GM12874 (cell line): Measurements from ENCODE around the gene ARL16.

Experiments used
- CTCF ChIP-seq: IDR thresholded peaks from 2 replicates; pipeline ENCODE4 v1.5.1; 2011; ENCODE audit warnings: low read depth, mild to moderate bottlenecking, control low read depth, low read length, moderate library complexity; ENCODE audit not compliant: insufficient read depth

Gene ARL16

GRCh38 chr17:81710514-81711308 lies 27.1 kb upstream of the ARL16 start:
- no peak for TF ChIP-seq CTCF

GRCh38 chr17:81708739-81709185 lies 25.2 kb upstream of the ARL16 start:
- TF ChIP-seq CTCF = no peak

- no peak for TF ChIP-seq CTCF
Measured at GRCh38 chr17:81707725-81708646, 24.4 kb upstream of the ARL16 start.

- 0 out of 2 replicates have a peak, but pooled peaks have one; percentile 2 for TF ChIP-seq CTCF
Measured at GRCh38 chr17:81706757-81707624, 23.4 kb upstream of the ARL16 start.

- no peak for TF ChIP-seq CTCF
Measured at GRCh38 chr17:81706232-81706611, 22.6 kb upstream of the ARL16 start.

GRCh38 chr17:81705518-81706231 lies 22.1 kb upstream of the ARL16 start:
- no peak for TF ChIP-seq CTCF
